Hepatocyte (in vitro differentiated cells): ENCODE measurements around the gene PTPRCAP. TPM values are rescaled to one million over a fixed set of nuclear protein-coding genes. Genes with fewer than 3 reads are reported as not detected.
A peak's percentile ranks its signal among the peaks of the same experiment; 100 is the strongest.
"Not testable (repeated sequence)": the region's sequence is repeated elsewhere in the genome, so short reads cannot be mapped to it uniquely, and the experiment has no call there.

ENCODE experiments used
- DNase-seq: peaks from one replicate; pipeline ENCODE4 v3.0.0-alpha.2; 2016; ENCODE audit warnings: low spot score
- H2AFZ ChIP-seq: fragments of 200-600 bp; sonication (generic); 2 replicates; pipeline ENCODE4 v1.6.0; 2016; ENCODE audit warnings: antibody characterized with exemption, mild to moderate bottlenecking
- H3K27ac ChIP-seq: fragments of 200-600 bp; sonication (generic); 2 replicates; pipeline ENCODE4 v1.5.1; 2016; ENCODE audit warnings: mild to moderate bottlenecking
- H3K27me3 ChIP-seq: fragments of 200-600 bp; sonication (generic); 2 replicates; pipeline ENCODE4 v1.6.1; 2016
- H3K36me3 ChIP-seq: fragments of 200-600 bp; sonication (generic); replicated peaks from 2 replicates; pipeline ENCODE4 v1.5.1; 2016; ENCODE audit warnings: low read depth; ENCODE audit not compliant: insufficient read depth
- H3K4me1 ChIP-seq: fragments of 200-600 bp; sonication (generic); 2 replicates; pipeline ENCODE4 v1.5.1; 2016; ENCODE audit warnings: mild to moderate bottlenecking, moderate library complexity; ENCODE audit not compliant: insufficient read depth
- H3K4me2 ChIP-seq: fragments of 200-600 bp; sonication (generic); 2 replicates; pipeline ENCODE4 v1.6.0; 2016
- H3K4me3 ChIP-seq: fragments of 200-600 bp; sonication (generic); 2 replicates; pipeline ENCODE4 v1.5.1; 2016; ENCODE audit warnings: mild to moderate bottlenecking
- H3K79me2 ChIP-seq: fragments of 200-600 bp; sonication (generic); 2 replicates; pipeline ENCODE4 v1.6.0; 2017; ENCODE audit warnings: mild to moderate bottlenecking
- H3K9me2 ChIP-seq: fragments of 200-600 bp; sonication (generic); replicated peaks from 2 replicates; pipeline ENCODE4 v1.6.0; 2017; ENCODE audit warnings: mild to moderate bottlenecking; ENCODE audit not compliant: insufficient read depth
- H3K9me3 ChIP-seq: fragments of 200-600 bp; sonication (generic); 2 replicates; pipeline ENCODE4 v1.5.1; 2016; ENCODE audit warnings: low read depth, mild to moderate bottlenecking
- H4K20me1 ChIP-seq: fragments of 200-600 bp; sonication (generic); 2 replicates; pipeline ENCODE4 v1.6.0; 2016; ENCODE audit warnings: mild to moderate bottlenecking; ENCODE audit not compliant: insufficient read depth, poor library complexity, severe bottlenecking
- EZH2 ChIP-seq: fragments of 200-600 bp; sonication (generic); IDR thresholded peaks from 2 replicates; pipeline ENCODE4 v1.6.1; 2016; ENCODE audit warnings: antibody characterized with exemption, mild to moderate bottlenecking, borderline replicate concordance
- EZH2phosphoT487 ChIP-seq: fragments of 200-600 bp; sonication (generic); IDR thresholded peaks from one replicate; pipeline ENCODE4 v1.6.1; 2018; ENCODE audit warnings: antibody characterized with exemption, mild to moderate bottlenecking, low read depth, moderate library complexity; ENCODE audit not compliant: unreplicated experiment, severe bottlenecking
- WGBS: methylation state at CpG from one replicate; pipeline ENCODE4 v1.1.6; 2016; ENCODE audit warnings: low lambda C conversion rate; ENCODE audit errors: missing lambda C conversion rate; 5-methylcytosine and 5-hydroxymethylcytosine counted together
- polyA plus RNA-seq: library from polyadenylated mRNA; unstranded; fragments of >200 nt; fragmentation: Nextera tagmentation; extraction: Ambion mirVana; gene quantifications from 2 replicates; pipeline ENCODE4 v1.2.1, GENCODE V29; 2016
- total RNA-seq: library from RNA; depleted of rRNA; stranded (reverse); fragments of >200 nt; gene quantifications from 2 replicates; pipeline ENCODE4 v1.2.3, GENCODE V29; 2014
- TF ChIP-seq, protein P1 (sequence below): fragments of 200-600 bp; sonication (generic); IDR thresholded peaks from 2 replicates; pipeline ENCODE4 v1.5.1; 2016; ENCODE audit warnings: antibody characterized with exemption, mild to moderate bottlenecking; ENCODE audit not compliant: poor library complexity

Gene PTPRCAP
- total and polyA plus RNA-seq, 2 experiments from 2014 or later = 1.0 to 2.5 TPM

DNA sequence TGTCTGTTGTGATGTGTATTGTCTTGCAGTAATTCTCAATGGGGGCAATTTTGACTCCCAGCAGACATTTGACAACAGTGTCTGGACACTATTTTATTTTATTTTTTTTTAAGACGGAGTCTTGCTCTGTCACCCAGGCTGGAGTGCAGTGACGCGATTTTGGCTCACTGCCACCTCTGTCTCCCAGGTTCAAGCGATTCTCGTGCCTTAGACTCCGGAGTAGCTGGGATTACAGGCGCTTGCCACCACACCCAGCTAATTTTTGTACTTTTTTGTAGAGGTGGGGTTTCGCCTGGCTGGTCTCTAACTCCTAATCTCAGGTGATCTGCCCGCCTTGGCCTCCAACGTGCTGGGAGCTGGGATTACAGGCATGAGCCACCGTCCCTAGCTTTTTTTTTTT is 7.8 kb downstream of the PTPRCAP start:
- Histone ChIP-seq H3K4me2 (peak overlapping the region; percentile 96), H3K4me3 (no peak overlapping the region), H3K9me3 (no peaks in the 10 kb centered on the region), H2AFZ (no peak overlapping the region), H3K79me2 (peaks cover 24% of the 10 kb centered on the region), H4K20me1 (no peaks in the 10 kb centered on the region), H3K27ac (no peak overlapping the region), H3K9me2 (no peaks in the 10 kb centered on the region), H3K4me1 (peaks cover 10% of the 10 kb centered on the region), H3K36me3 (no peaks in the 10 kb centered on the region), H3K27me3 (no peaks in the 10 kb centered on the region)
- TF ChIP-seq, protein P1, sequence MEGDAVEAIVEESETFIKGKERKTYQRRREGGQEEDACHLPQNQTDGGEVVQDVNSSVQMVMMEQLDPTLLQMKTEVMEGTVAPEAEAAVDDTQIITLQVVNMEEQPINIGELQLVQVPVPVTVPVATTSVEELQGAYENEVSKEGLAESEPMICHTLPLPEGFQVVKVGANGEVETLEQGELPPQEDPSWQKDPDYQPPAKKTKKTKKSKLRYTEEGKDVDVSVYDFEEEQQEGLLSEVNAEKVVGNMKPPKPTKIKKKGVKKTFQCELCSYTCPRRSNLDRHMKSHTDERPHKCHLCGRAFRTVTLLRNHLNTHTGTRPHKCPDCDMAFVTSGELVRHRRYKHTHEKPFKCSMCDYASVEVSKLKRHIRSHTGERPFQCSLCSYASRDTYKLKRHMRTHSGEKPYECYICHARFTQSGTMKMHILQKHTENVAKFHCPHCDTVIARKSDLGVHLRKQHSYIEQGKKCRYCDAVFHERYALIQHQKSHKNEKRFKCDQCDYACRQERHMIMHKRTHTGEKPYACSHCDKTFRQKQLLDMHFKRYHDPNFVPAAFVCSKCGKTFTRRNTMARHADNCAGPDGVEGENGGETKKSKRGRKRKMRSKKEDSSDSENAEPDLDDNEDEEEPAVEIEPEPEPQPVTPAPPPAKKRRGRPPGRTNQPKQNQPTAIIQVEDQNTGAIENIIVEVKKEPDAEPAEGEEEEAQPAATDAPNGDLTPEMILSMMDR = no peak
- TF ChIP-seq EZH2phosphoT487 (no peak), EZH2 (no peak)
- no peak for DNase-seq
- WGBS = 93% methylated on average over 11 of the region's 11 CpGs

DNA sequence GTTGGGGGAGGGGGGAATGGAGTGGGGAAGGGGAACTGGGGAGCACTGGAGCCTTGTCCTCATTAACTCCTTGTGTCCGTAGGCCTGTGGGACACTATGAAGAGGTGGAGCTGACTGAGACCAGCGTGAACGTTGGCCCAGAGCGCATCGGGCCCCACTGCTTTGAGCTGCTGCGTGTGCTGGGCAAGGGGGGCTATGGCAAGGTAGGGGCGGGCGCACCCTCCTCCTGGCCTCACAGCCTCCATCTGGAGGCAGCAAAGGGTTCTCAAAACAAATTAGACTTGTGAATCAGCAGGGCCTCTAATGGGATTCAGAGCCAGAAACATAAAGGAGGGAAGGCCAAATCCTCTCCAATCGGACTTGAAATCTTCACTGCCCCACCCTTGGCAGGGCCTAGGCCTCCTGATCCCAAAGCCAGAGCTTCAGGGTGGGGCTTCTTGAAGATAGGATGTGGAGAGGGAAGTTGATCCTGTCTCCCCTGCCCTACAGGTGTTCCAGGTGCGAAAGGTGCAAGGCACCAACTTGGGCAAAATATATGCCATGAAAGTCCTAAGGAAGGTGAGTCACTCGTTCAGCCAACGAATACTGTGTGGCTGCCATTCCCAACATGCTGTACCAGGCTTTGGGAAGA is 8.3 kb downstream of the PTPRCAP start:
- Histone ChIP-seq H3K4me3 (peak overlapping the region; percentile 86), H2AFZ (peak overlapping the region; percentile 57), H3K27me3 (no peaks in the 10 kb centered on the region), H4K20me1 (no peaks in the 10 kb centered on the region), H3K9me3 (no peaks in the 10 kb centered on the region), H3K9me2 (no peaks in the 10 kb centered on the region), H3K36me3 (no peaks in the 10 kb centered on the region), H3K79me2 (peaks cover 24% of the 10 kb centered on the region), H3K27ac (peak overlapping the region; percentile 84), H3K4me1 (peaks cover 10% of the 10 kb centered on the region), H3K4me2 (peak overlapping the region; percentile 96)
- WGBS = 71% methylated on average over 9 of the region's 12 CpGs
- TF ChIP-seq, protein P1 = no peak
- TF ChIP-seq EZH2 (no peak), EZH2phosphoT487 (no peak)
- no peak for DNase-seq

DNA sequence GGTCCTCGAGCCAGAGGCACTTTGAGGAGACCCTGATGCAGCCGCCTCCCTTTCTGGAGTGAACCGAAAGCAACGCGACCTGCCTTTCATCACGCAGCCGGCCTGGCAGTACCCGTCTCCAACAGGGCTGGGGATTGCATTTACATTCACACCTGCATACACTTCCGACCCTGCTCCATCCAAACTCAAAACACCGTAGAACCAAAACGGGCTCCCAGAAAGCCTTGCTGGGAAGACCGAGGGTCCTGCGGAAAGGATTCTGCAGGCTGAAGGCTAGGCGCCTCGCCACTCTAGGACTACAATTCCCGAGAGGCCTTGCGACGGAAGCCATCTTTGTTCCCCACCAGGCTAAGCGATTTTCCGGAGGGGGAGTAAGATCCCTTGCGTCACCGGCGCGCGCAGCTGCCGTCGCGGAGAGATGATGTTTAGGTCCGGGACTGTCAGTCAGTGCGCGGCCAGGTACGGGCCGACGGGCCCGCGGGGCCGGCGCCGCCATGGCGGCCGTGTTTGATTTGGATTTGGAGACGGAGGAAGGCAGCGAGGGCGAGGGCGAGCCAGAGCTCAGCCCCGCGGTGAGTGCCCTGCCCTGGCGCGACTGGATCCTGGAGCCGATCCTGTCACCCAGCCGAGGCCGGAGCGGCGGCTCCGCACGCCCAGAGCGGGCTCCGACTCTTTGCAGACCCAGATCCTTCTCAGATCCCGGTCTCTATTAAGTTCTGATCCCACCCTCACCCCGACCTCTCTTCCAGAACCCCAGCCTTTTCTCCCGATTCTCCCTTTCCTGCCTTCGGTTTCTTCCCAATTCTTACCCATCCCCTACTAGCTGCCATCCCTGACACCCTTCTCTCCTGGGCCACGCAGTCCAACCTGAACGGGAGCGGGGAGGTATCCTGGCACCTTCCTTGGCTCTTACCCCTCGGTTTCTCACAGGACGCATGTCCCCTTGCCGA is 9.2 kb downstream of the PTPRCAP start, which contains the start of gene RPS6KB2:
Gene RPS6KB2, plus strand, starts transcription at position 443 of the 950 bp plus-strand sequence. Its CDS starts 52 bp downstream, at position 495.
- H2AFZ ChIP-seq = peak within 1 kb of the TSS; percentile 57
- peak within 1 kb of the TSS; percentile 84 for H3K27ac ChIP-seq
- peaks cover 10% of the 10 kb centered on the region for H3K4me1 ChIP-seq
- no peaks in the 10 kb centered on the region for H3K9me2 ChIP-seq
- no peak for TF ChIP-seq EZH2
- no peak for TF ChIP-seq EZH2phosphoT487
- TF ChIP-seq, protein P1 = no peak
- H3K4me2 ChIP-seq = peak within 1 kb of the TSS; percentile 96
- peak; percentile 98 for DNase-seq
- peak within 1 kb of the TSS; percentile 86 for H3K4me3 ChIP-seq
- peaks cover 24% of the 10 kb centered on the region for H3K79me2 ChIP-seq
- no peaks in the 10 kb centered on the region for H4K20me1 ChIP-seq
- WGBS = 3% methylated on average over 68 of the region's 68 CpGs
- no peaks in the 10 kb centered on the region for H3K36me3 ChIP-seq
- H3K27me3 ChIP-seq = no peaks in the 10 kb centered on the region
- H3K9me3 ChIP-seq = no peaks in the 10 kb centered on the region

DNA sequence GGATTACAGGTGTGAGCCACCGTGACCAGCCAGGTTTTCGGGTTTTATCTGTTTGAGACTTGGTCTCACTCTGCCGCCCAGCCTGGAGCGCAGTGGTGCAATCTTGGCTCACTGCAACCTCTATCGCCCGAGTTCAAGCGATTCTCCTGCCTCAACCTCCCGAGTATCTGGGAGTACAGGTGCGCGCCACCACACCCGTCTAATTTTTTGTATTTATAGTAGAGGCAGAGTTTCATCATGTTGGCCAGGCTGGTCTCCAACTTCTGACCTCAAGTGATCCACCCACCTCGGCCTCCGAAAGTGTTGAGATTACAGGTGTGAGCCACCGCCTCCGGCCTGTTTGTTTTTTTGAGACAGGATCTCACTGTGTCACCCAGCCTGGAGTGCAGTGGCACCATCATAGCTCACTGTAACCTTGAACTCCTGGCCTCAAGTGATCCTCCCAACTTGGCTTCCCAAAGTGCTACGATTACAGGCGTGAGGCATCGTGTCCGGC is 10.1 kb downstream of the PTPRCAP start:
- H3K9me3 ChIP-seq, H4K20me1 ChIP-seq, DNase-seq, H3K36me3 ChIP-seq, H3K27me3 ChIP-seq, H3K4me1 ChIP-seq, H3K9me2 ChIP-seq: not testable (repeated sequence)
- peak overlapping the region; percentile 79 for H3K4me2 ChIP-seq
- H3K79me2 ChIP-seq = peaks cover 24% of the 10 kb centered on the region
- H3K4me3 ChIP-seq = peak overlapping the region; percentile 60
- 86% methylated on average over 19 of the region's 19 CpGs for WGBS
- peak overlapping the region; percentile 36 for H2AFZ ChIP-seq
- peak overlapping the region; percentile 79 for H3K27ac ChIP-seq
